ENCODE measurements around the gene SMPD1. TPM values are rescaled to one million over a fixed set of nuclear protein-coding genes. Genes with fewer than 3 reads are reported as not detected.

Gene SMPD1
- total and polyA plus RNA-seq, 8 donors: 19.4 to 62.0 (median 29.4) TPM

DNA sequence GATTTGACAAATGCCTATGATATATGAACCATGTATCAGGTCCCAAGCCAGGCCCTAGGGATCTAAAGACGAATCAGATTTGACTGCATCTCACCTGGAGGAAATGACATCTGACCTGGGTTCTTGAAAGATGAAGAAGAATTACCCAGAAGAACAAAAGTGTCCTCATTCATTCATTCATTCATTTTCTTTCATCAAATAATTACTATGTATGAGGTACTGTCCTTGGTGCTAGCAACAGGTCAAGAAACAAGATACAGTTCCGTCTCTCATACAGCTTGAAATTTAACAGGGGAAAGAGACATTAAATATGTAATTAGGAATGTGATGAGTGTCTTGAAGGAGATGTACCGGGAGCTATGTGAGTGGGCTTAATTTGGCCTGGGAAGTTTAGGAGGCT is 30.4 kb downstream of the SMPD1 start:
- H3K4me1 ChIP-seq: peaks cover 0 to 6% (median 4%) of the 10 kb centered on the region in 3 donors
- H3K27me3 ChIP-seq: no peaks in the 10 kb centered on the region
- 91% methylated on average over 3 of the region's 3 CpGs for WGBS, 2 donors
- H3K36me3 ChIP-seq: no peaks in the 10 kb centered on the region
- FAIRE-seq (no peak), ATAC-seq (no peak), DNase-seq (no peak)
- TF ChIP-seq, protein P1, sequence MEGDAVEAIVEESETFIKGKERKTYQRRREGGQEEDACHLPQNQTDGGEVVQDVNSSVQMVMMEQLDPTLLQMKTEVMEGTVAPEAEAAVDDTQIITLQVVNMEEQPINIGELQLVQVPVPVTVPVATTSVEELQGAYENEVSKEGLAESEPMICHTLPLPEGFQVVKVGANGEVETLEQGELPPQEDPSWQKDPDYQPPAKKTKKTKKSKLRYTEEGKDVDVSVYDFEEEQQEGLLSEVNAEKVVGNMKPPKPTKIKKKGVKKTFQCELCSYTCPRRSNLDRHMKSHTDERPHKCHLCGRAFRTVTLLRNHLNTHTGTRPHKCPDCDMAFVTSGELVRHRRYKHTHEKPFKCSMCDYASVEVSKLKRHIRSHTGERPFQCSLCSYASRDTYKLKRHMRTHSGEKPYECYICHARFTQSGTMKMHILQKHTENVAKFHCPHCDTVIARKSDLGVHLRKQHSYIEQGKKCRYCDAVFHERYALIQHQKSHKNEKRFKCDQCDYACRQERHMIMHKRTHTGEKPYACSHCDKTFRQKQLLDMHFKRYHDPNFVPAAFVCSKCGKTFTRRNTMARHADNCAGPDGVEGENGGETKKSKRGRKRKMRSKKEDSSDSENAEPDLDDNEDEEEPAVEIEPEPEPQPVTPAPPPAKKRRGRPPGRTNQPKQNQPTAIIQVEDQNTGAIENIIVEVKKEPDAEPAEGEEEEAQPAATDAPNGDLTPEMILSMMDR (IDR thresholded peaks at IDR 0.05): no peak
- intact Hi-C loops (cut with DNase I): no loop called here
- H3K9me3 ChIP-seq: no peaks in the 10 kb centered on the region
- no peak overlapping the region for H3K4me3 ChIP-seq
- H3K27ac ChIP-seq: no peak overlapping the region

DNA sequence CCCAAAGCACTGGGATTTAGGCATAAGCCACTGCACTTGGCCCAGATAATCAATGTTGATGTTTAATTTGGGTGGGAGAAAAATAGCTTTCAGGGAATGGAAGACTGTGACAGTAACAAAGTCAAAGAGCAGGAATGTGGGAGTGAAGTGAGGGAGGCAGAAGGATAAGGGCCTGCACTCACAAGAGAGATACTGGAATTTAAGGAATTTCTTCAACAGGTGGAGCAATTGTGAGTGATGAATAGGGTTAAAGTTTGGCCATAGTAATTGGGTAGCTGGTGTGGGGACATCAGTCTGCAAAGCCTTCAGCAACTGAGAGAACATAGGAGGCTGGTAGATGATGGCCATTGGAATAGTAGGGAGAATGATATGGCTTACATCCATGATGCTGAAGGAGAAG is 37.2 kb downstream of the SMPD1 start:
- FAIRE-seq: no peak
- TF ChIP-seq, protein P1 (IDR thresholded peaks at IDR 0.05): no peak
- H3K27me3 ChIP-seq: no peaks in the 10 kb centered on the region

DNA sequence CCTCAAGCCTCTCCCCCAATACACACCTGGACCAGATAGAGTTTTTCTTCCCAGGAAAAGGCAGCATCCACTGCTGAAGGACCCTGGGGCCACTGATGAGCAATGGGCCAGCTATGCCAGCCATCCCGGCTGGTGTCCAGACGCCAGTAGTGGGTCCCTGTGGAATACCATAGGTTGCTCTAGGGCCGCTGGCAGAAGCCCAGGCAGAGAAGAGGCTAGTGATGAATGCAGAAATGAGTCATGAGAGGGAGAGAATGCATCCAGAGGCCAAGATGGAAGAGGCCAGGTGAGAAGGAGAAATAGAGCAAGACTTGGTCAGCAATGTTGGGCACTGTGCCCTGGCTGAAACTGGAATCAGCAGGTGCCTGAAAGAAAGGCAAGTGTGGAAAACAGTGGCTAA is 41.6 kb downstream of the SMPD1 start:
- TF ChIP-seq, protein P1 (IDR thresholded peaks at IDR 0.05): no peak
- 92 to 94% methylated on average over 3 of the region's 3 CpGs for WGBS, 2 donors
- no peak for FAIRE-seq
- no peaks in the 10 kb centered on the region for H3K9me3 ChIP-seq
- intact Hi-C loops (cut with DNase I): no loop called here
- no peaks in the 10 kb centered on the region for H3K4me1 ChIP-seq
- ATAC-seq: no peak
- no peaks in the 10 kb centered on the region for H3K36me3 ChIP-seq
- no peaks in the 10 kb centered on the region for H3K27me3 ChIP-seq
- H3K4me3 ChIP-seq: no peak overlapping the region
- DNase-seq: no peak
- no peak overlapping the region for H3K27ac ChIP-seq

More for the DNA sequence above, 37.2 kb downstream of the SMPD1 start:
- Histone ChIP-seq H3K36me3 (no peaks in the 10 kb centered on the region), H3K4me1 (no peaks in the 10 kb centered on the region), H3K4me3 (no peak overlapping the region), H3K27ac (no peak overlapping the region), H3K9me3 (no peaks in the 10 kb centered on the region)
- DNase-seq: no peak
- intact Hi-C loops (cut with DNase I): loop anchor here in 1 of 3 donors (5.0 kb wide), 1 partner anchor 50 kb away; no protein-coding TSS in a partner anchor
- ATAC-seq: no peak

DNA sequence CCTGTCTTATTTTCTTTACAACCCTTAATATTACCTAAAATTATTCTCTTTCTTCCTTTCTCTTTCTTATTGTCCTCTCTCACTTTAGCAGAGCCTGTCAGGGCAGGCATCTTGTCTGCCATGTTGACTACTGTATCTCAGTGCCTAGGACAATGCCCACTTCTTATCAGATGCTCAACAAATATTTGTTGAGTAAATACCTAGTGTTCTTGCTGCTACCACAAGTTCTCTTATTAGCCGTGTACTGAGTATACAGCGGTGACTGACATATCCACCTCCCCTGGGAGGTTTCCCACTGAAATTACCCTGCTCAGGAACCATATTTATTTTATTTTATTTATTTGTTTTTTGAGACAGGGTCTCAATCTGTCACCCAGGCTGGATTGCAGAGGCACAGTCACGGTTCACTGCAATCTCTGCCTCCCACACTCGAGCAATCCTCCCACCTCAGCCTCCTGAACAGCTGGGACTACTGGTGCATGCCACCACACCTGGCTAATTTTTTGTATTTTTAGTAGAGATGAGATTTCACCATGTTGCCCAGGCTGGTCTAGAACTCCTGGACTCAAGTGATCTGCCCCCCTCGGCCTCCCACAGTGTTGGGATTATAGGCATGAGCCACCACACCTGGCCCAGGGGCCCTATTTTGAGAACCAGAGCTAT is 43.9 kb downstream of the SMPD1 start:
- Histone ChIP-seq H3K4me1 (no peaks in the 10 kb centered on the region), H3K27ac (no peak overlapping the region), H3K27me3 (no peaks in the 10 kb centered on the region), H3K4me3 (no peak overlapping the region), H3K9me3 (no peaks in the 10 kb centered on the region), H3K36me3 (no peaks in the 10 kb centered on the region)
- TF ChIP-seq, protein P1 (IDR thresholded peaks at IDR 0.05): no peak
- DNase-seq (no peak), FAIRE-seq (no peak), ATAC-seq (peak in 2 of 4 donors; percentile 62 to 69)
- intact Hi-C loops (cut with DNase I): no loop called here
- WGBS, 2 donors: 49 to 53% methylated on average over 5 of the region's 5 CpGs

DNA sequence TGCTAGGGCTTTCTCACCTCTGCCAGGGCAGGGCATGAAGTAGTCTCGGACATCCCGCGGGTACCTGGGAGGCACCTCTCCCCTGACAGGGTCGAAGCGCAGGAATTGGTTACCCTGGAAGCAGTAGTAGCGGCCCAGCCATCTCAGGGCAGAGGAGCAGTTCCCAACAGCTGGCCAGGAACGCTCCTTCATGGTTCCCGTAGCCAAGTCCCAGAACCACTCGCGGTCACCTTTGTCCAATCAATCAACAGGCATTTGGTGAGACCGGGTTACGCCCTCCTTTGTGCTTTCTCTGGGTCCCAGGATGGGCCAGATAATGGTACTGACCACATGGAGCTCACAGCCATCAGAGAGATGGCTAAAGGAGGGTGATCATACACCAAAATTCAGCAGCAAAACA is 47.1 kb downstream of the SMPD1 start:
- TF ChIP-seq, protein P1 (IDR thresholded peaks at IDR 0.05): no peak
- intact Hi-C loops (cut with DNase I): loop anchor here in 1 of 3 donors (5.0 kb wide), 2 partner anchors 55 to 65 kb away; no protein-coding TSS in a partner anchor
- WGBS, 2 donors: 75 to 90% methylated on average over 12 of the region's 12 CpGs
- no peak overlapping the region for H3K4me3 ChIP-seq
- no peaks in the 10 kb centered on the region for H3K27me3 ChIP-seq
- H3K36me3 ChIP-seq: no peaks in the 10 kb centered on the region
- no peak overlapping the region for H3K27ac ChIP-seq
- ATAC-seq (no peak), FAIRE-seq (no peak), DNase-seq (no peak)
- H3K9me3 ChIP-seq: no peaks in the 10 kb centered on the region
- no peaks in the 10 kb centered on the region for H3K4me1 ChIP-seq
